ENCODE results near the gene OLFM2. TPM values are rescaled to one million over a fixed set of nuclear protein-coding genes. Genes with fewer than 3 reads are reported as not detected.
A peak's percentile ranks its signal among the peaks of the same experiment; 100 is the strongest.

Gene OLFM2
- total and polyA plus RNA-seq, 2 donors (not counting 1 experiment from before 2014, with no cell fraction given) = 0.66 to 11.6 TPM

DNA sequence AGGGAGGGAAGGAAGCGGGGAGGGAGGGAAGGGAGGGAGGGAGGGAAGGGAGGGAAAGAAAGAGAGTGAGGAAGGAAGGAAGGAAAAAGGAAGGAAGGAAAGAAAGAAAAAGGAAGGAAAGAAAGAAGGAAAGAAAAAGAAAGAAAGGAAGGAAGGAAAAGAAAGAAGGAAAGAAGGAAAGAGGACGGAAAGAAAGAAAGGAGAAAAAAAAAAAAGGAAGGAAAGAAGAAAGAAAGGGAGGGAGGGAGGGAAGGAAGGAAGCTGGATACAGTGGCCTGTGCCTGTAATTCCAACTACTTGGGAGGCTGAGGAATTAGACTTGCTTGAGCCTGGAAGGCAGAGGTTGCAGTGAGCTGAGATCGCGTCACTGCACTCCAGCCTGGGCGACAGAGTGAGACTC, 35.3 kb downstream of the OLFM2 start:
- Histone ChIP-seq H3K9ac (ENCODE audit: insufficient read depth, low read length) (no peak overlapping the region), H3K36me3 (ENCODE audit: control insufficient read depth, insufficient read depth, low read length) (no peaks in the 10 kb centered on the region), H2AFZ (ENCODE audit: low read length) (no peak overlapping the region), H3K4me2 (ENCODE audit: extremely low read depth, insufficient read depth, low read length) (no peak overlapping the region), H3K4me3 (replicated peaks in 1 of 4; ENCODE audit: control extremely low read depth in 1 of 4, insufficient read depth in 1 of 4, low read depth in 3 of 4, low read length in 4 of 4) (no peak overlapping the region), H3K27me3 (ENCODE audit: control insufficient read depth, insufficient read depth, low read length) (no peaks in the 10 kb centered on the region), H3K9me3 (ENCODE audit: control insufficient read depth, insufficient read depth, low read depth, low read length) (no peaks in the 10 kb centered on the region), H3K4me1 (ENCODE audit: control insufficient read depth, extremely low read depth, insufficient read depth, low read length) (no peaks in the 10 kb centered on the region), H4K20me1 (ENCODE audit: control insufficient read depth, extremely low read depth, insufficient read depth, low read length) (no peaks in the 10 kb centered on the region), H3K27ac (ENCODE audit: insufficient read depth, low read length) (no peak overlapping the region), H3K79me2 (ENCODE audit: control insufficient read depth, insufficient read depth, low read length) (no peaks in the 10 kb centered on the region)
- DNase-seq (ENCODE audit: low read depth in 2 of 2) = no peak
- TF ChIP-seq EZH2 (IDR thresholded peaks at IDR 0.05; ENCODE audit: low read length, missing control alignments) (no peak), CTCF (conservative IDR thresholded peaks at IDR 0.05 in 1 of 2, IDR thresholded peaks at IDR 0.05 in 1 of 2; ENCODE audit: low read depth in 1 of 2, low read length in 2 of 2) (no peak)

DNA sequence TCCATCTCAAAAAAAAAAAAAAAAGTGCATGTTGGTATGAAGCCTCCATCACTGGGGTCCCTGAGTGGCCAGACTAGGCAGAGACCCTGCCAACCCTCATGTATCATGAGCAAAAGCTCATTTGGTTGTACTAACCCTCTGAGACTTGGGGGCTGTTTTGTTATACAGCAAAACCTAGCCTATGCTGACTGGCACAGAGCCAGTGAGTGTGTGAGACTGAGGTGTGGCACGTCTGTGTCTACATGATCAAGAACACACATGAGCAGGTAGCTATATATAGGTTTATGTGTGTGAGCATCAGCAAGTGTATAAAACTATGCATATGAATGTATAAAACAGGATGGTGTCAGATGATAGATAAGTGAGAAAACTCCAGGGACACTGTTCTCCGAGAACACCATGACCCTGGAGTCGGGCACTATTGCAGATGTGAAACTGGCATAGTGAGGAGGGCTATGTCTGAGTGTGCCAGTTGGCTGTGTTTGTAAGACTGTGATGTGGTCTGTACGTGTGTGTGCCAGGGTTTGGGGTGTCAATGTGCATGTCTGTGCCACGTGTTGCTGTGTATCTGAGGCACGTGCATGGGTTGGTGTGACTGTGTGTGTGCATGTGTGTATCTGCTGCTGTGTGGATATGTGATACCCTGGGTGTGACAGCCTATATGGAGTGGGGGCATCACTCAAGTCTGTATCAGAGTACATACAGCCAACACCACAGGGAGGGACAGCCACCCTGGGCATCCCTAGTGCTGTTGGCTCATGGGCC, 44.5 kb downstream of the OLFM2 start:
- no peaks in the 10 kb centered on the region for H3K4me1 ChIP-seq (ENCODE audit: control insufficient read depth, extremely low read depth, insufficient read depth, low read length)
- no peak overlapping the region for H3K4me3 ChIP-seq (replicated peaks in 1 of 4; ENCODE audit: control extremely low read depth in 1 of 4, insufficient read depth in 1 of 4, low read depth in 3 of 4, low read length in 4 of 4)
- no peak overlapping the region for H3K4me2 ChIP-seq (ENCODE audit: extremely low read depth, insufficient read depth, low read length)
- no peak overlapping the region for H2AFZ ChIP-seq (ENCODE audit: low read length)
- H3K79me2 ChIP-seq (ENCODE audit: control insufficient read depth, insufficient read depth, low read length) = no peaks in the 10 kb centered on the region
- H4K20me1 ChIP-seq (ENCODE audit: control insufficient read depth, extremely low read depth, insufficient read depth, low read length) = no peaks in the 10 kb centered on the region
- H3K36me3 ChIP-seq (ENCODE audit: control insufficient read depth, insufficient read depth, low read length) = no peaks in the 10 kb centered on the region
- no peak overlapping the region for H3K27ac ChIP-seq (ENCODE audit: insufficient read depth, low read length)
- TF ChIP-seq EZH2 (IDR thresholded peaks at IDR 0.05; ENCODE audit: low read length, missing control alignments) (no peak), CTCF (conservative IDR thresholded peaks at IDR 0.05 in 1 of 2, IDR thresholded peaks at IDR 0.05 in 1 of 2; ENCODE audit: low read depth in 1 of 2, low read length in 2 of 2) (no peak)
- H3K9me3 ChIP-seq (ENCODE audit: control insufficient read depth, insufficient read depth, low read depth, low read length) = no peaks in the 10 kb centered on the region
- H3K9ac ChIP-seq (ENCODE audit: insufficient read depth, low read length) = no peak overlapping the region
- H3K27me3 ChIP-seq (ENCODE audit: control insufficient read depth, insufficient read depth, low read length) = no peaks in the 10 kb centered on the region
- no peak for DNase-seq (ENCODE audit: low read depth in 2 of 2)

GRCh38 chr19:9885077-9885552, 51.2 kb downstream of the OLFM2 start:
- Histone ChIP-seq H3K27ac (ENCODE audit: insufficient read depth, low read length) (no peak overlapping the region), H3K27me3 (ENCODE audit: control insufficient read depth, insufficient read depth, low read length) (no peaks in the 10 kb centered on the region)

More at GRCh38 chr19:9885077-9885552, 51.2 kb downstream of the OLFM2 start:
- no peak overlapping the region for H3K4me3 ChIP-seq (replicated peaks in 1 of 4; ENCODE audit: control extremely low read depth in 1 of 4, insufficient read depth in 1 of 4, low read depth in 3 of 4, low read length in 4 of 4)
- no peak overlapping the region for H2AFZ ChIP-seq (ENCODE audit: low read length)
- no peaks in the 10 kb centered on the region for H4K20me1 ChIP-seq (ENCODE audit: control insufficient read depth, extremely low read depth, insufficient read depth, low read length)
- no peaks in the 10 kb centered on the region for H3K79me2 ChIP-seq (ENCODE audit: control insufficient read depth, insufficient read depth, low read length)
- H3K9ac ChIP-seq (ENCODE audit: insufficient read depth, low read length) = no peak overlapping the region
- DNase-seq (ENCODE audit: low read depth in 2 of 2) = peak; percentile 23 to 33
- no peaks in the 10 kb centered on the region for H3K4me1 ChIP-seq (ENCODE audit: control insufficient read depth, extremely low read depth, insufficient read depth, low read length)
- no peak overlapping the region for H3K4me2 ChIP-seq (ENCODE audit: extremely low read depth, insufficient read depth, low read length)
- TF ChIP-seq EZH2 (IDR thresholded peaks at IDR 0.05; ENCODE audit: low read length, missing control alignments) (no peak), CTCF (conservative IDR thresholded peaks at IDR 0.05 in 1 of 2, IDR thresholded peaks at IDR 0.05 in 1 of 2; ENCODE audit: low read depth in 1 of 2, low read length in 2 of 2) (peak; percentile 55 to 57)
- no peaks in the 10 kb centered on the region for H3K9me3 ChIP-seq (ENCODE audit: control insufficient read depth, insufficient read depth, low read depth, low read length)
- no peaks in the 10 kb centered on the region for H3K36me3 ChIP-seq (ENCODE audit: control insufficient read depth, insufficient read depth, low read length)
